Pons (tissue), 1 donor: ENCODE results near the gene CTNND2.

Experiments
- DNase-seq: peaks from one replicate; pipeline ENCODE4 v3.0.0-alpha.2; 2016; ENCODE audit warnings: low spot score

Gene CTNND2

GRCh38 chr5:11520241-11520930 is 383.9 kb downstream of the CTNND2 start:
- peak; percentile 22 for DNase-seq

GRCh38 chr5:11519236-11519635 is 385.0 kb downstream of the CTNND2 start:
- DNase-seq, result no peak

- DNase-seq, result no peak
Observed at GRCh38 chr5:11518676-11519075, 385.6 kb downstream of the CTNND2 start.

GRCh38 chr5:11514705-11515432 is 389.4 kb downstream of the CTNND2 start:
- DNase-seq, result no peak

- DNase-seq, result no peak
Observed at GRCh38 chr5:11511878-11512277, 392.4 kb downstream of the CTNND2 start.

GRCh38 chr5:11510889-11511288 is 393.4 kb downstream of the CTNND2 start:
- DNase-seq, result no peak

- DNase-seq, result no peak
Observed at GRCh38 chr5:11509793-11510192, 394.5 kb downstream of the CTNND2 start.

GRCh38 chr5:11507156-11507910 is 396.9 kb downstream of the CTNND2 start:
- DNase-seq, result no peak

GRCh38 chr5:11504886-11505193 is 399.4 kb downstream of the CTNND2 start:
- DNase-seq, result no peak

GRCh38 chr5:11504065-11504885 is 400.0 kb downstream of the CTNND2 start:
- DNase-seq, result no peak

GRCh38 chr5:11502783-11503182 is 401.5 kb downstream of the CTNND2 start:
- no peak for DNase-seq

GRCh38 chr5:11497651-11498050 is 406.6 kb downstream of the CTNND2 start:
- no peak for DNase-seq

GRCh38 chr5:11496137-11496719 is 408.0 kb downstream of the CTNND2 start:
- no peak for DNase-seq

GRCh38 chr5:11494340-11494739 is 409.9 kb downstream of the CTNND2 start:
- no peak for DNase-seq

GRCh38 chr5:11491404-11492075 is 412.7 kb downstream of the CTNND2 start:
- DNase-seq, result no peak

- DNase-seq, result no peak
Observed at GRCh38 chr5:11483630-11484029, 420.6 kb downstream of the CTNND2 start.

GRCh38 chr5:11482011-11482410 is 422.2 kb downstream of the CTNND2 start:
- no peak for DNase-seq

- no peak for DNase-seq
Observed at GRCh38 chr5:11477786-11478185, 426.5 kb downstream of the CTNND2 start.

GRCh38 chr5:11476866-11477265 is 427.4 kb downstream of the CTNND2 start:
- DNase-seq, result peak; percentile 62

GRCh38 chr5:11468334-11469039 is 435.8 kb downstream of the CTNND2 start:
- DNase-seq, result no peak

GRCh38 chr5:11467588-11467987 is 436.7 kb downstream of the CTNND2 start:
- DNase-seq, result no peak
